ENCODE data around the gene LHX1.

LHX1 gene

DNA sequence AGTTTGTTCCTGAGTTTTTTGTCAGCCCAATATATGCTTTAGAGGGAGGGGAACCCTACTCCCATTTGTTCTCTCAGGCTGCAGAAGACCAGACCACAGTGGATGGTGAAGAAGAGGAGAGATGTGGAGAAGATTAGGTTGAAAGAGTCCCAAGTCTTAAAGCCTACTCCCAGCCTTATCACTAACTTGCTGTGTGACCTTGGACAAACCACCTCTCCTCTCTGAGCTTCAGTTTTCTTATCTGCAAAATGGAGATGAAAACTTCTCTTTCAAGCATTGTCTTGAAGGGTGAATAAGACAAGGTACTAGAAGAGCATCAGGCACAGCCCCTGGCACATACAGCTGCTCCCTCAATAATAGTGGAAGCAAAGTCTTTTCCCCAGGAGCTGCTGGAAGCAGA is 15.1 kb upstream of the LHX1 start:
- DNase-seq (ENCODE audit: low read depth): no peak

DNA sequence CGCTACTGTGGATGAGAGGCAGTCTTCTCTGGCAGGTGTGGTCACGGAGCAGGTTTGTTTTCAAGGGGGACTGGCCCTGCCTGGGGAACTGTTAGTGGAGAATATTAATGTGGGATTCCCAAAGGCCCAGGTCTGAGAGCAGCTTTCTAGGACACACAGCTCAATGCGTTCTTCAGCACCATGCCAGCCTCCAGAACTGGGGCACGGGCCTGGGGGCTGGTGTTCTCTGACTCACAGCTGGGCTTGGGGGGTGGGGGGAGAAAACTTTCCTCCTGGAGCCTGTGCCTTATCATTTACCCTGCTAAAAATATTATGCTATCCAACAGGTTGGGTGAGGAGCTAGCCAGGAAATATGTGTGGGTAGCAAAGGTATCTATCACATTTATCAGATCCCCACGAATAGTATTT is 13.5 kb upstream of the LHX1 start:
- DNase-seq (ENCODE audit: low read depth): no peak

DNA sequence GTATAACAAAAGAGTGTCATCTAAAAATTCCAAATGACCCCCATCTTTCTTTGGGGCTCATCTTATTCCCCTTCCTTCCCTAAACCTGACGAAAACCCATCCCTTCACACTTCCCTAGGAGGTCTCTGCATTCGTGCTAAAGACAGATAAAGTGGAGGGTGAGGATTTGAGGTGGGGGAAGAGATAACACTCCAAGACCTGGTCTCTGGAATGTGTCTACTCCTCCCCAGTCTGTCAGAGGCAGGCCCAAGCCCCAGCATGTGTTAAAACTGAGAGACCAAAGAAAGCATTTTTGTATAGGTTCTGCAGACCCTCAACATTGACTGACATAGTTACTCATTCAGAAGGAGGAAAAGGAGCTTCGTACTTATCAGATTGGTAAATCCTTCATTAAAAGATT is 11.0 kb upstream of the LHX1 start:
- no peak for DNase-seq (ENCODE audit: low read depth)

DNA sequence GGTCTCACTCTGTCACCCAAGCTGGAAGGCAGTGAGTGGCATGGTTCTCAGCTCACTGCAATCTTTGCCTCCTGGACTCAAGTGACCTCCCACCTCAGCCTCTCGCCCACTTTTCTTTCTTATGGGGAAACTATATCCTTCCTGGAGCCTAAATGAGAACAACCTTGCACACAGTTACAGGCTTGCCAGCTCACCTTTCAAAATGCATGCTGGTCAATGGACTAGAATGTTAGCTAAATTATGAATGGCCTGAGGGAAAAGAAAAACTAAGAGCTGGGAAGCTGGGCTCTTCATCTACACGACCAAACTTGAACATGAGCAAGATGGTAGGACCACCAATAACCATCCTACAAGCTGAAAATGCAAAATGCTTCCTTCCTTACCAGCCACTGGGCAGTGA is 10.6 kb upstream of the LHX1 start:
- DNase-seq (ENCODE audit: low read depth): no peak

DNA sequence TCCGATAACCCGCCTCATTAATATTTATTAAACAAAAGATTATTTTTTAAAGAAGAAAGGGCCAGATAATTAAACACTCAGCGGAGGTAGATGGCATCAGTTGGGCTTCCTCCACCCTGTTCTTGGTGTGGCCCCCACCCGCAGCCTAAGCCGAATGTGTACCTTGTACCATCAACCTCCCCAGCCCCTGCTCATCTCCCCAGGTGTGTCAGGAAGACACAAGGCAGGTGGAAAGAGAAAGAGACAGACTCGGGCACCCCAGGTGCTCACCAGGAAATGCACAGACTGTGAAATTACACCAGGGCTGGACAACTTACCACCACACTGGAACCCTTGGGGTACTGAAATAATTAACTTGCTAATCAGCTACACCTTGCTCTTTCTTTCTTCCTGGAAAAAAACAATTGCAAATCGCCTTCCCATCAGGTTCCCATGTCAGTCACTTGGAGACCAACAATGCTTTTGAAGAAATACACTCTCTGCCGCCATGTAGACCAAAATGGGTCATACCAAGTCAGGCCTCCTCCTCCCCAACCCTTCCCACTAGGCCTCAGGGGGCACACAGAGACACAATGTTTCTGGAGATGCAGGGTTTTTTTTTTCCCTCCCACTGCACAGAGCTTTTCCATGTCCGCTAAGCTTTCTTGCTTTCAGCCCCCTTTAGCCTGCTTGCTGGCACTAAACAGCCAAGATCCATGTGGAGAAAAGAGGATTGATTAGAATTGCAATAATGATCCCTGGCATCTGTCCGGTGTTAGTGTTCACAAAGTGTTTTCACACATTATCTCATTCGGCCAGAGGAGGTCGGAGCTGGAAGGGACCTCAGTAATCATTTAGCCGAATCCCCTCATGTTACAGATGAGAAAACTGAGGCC is 8.6 kb upstream of the LHX1 start:
- DNase-seq (ENCODE audit: low read depth): no peak

DNA sequence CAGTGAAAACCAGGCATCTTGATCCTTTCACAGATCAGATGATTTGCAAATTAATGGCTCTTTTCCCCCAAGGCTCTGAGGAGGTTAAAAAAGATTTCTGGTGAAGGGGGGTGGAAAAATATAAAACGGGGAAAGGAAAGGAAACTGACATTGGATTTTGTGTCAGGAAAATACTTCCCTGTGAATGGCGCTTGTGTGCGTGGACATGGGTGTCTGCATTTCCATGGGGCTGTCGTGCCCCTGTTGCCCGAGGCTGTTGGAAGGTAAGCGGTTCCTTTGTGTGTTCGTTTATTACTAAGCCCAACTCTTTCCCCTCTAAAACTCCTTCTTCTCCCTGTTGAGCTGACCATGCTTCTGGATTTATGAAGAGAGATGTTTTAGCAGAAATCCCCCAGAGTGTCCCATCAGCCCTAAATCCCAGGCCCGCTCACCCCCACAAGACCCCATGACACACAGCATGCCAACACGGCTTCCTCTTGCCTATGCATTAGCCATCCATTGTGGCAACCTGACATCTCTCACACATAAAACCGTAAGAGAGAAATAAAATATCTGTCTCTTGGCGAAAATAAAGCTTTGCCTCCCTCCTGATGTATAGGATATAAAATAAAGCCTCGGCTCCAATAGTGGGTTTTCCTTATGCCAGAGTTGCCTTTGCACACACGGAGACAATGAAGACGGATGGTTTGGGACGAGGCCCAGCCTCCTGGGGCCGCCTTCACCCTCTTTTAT is 7.3 kb upstream of the LHX1 start:
- no peak for DNase-seq (ENCODE audit: low read depth)

DNA sequence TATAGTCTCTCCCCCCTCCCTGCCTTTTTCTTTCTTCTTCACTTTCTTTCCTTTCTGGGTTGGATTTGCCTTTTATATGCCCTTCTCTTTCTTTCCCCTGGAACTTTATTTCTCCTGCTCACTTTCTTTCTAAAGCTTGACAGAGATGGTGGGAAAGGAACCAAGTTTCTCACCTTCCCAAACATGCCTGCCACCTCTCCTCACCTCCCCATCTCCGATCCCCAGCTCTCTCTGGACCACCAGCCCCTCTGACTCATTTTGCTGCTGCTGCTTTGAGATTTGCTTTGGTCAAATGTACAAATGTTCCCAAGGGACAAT is 6.7 kb upstream of the LHX1 start:
- no peak for DNase-seq (ENCODE audit: low read depth)

DNA sequence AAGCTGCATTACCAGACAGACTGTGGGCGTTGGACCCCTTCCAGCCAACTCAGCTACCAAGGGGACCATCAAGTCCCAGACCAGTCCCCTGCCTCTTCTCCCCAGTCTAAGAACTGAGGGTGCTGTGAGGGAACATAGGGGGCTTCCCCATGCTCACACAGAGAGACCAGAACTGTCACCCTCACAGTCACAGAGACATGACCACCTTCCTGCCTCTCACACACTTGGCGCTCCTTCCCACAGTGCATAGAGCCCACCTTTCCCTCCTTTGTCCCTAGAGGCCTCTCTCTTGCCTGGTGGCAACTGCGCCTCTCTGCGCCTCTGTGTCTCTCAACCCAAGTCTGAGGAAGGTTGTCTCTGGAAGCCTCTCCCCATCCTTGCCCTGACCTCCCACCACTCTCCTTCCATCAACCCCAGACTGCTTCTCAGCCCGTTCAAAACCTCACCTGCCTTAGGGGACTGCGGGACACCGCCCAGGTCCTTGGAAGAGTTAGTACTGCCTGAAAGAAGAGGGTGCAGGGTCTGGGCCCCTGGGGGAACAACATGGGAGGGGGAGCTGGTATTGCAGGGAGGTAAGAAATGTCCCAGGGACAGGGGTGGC is 6.1 kb upstream of the LHX1 start:
- DNase-seq (ENCODE audit: low read depth): no peak

DNA sequence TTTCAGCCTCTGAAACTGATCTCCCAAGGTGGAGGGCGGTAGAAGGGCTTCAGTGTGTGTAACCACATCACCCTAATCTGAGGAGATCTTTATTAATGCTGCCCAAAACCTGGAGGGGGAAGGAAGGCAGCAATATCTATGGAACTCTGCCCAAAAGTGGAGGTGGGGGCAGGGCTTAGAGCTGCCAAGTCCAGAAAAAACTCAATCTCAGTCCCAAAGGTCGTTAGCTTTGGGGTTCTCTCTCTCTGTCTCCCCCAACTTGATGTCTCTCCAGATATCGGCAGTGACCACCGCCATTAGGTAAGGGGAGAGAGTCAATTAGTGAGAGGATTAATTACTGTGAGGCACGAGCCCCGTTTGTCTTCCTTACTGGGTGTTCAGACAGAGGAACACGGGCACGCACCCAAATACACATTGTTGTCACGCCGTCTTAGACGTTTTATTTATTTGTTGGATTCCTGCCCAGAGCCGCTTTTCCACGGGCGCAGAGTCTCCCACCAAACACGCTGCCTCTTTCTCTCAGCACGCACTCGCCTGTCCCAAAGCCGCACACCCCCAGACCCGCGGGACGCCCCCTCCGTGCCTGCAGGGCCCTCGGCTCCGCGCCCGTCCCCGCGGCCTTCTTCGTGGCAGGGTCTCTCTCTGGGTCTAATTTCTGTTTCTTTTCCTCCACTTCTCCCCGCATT is 5.4 kb upstream of the LHX1 start:
- DNase-seq (ENCODE audit: low read depth): no peak

DNA sequence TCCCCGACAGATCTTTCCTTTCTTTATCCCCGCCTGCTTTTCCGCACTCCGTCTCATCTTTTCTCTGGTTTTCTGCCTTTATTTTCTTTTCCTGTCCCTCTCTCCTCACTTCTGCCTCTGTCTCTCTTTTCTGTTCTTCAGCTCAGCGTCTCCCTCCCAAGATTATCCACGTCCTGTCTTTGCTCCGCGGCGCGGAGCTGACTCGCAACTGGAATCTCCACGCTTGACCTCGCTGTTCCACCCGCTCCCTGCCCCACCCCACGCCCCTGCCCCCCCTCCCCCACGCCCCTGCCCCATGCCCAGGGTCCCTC is 4.9 kb upstream of the LHX1 start:
- no peak for DNase-seq (ENCODE audit: low read depth)

DNA sequence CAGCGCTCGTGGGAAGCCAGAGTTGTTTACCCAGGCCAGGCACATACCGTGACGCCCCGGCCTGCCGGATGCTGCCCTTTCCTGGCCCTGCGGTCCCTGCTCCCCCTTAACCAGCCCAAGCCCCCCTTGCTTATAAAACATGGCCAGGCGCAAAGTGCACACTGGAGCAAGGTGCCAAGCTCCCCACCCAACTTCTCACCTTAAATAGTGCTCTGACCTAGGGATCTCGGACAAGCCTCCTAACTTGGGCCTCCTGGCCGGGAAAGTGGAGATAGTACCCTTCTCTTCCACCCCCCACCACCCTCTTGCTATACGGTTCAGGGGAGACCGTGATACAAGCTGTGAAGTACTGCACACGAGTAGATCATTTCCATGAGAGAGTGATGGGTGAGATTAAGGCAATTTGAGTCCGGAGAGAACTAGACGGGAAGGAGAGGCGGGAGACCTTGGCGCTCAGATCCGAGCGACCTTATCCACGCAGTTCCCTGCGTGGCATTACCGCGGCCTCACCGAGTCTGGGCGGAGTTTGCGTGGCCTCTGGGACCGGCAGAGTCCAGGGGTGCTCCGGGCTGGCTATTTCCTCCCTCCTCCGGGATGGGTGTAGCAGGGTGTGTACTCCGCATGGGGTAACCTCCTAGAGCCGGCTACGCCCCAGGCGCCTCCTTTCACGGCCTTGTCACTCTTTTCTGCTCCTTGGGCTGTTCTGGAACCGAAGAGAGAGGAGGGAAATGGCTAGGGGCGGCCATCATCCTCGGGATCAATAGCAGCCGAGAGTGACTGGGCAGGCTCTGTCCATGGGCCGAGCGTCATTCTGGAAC is 4.4 kb upstream of the LHX1 start:
- DNase-seq (ENCODE audit: low read depth): no peak

DNA sequence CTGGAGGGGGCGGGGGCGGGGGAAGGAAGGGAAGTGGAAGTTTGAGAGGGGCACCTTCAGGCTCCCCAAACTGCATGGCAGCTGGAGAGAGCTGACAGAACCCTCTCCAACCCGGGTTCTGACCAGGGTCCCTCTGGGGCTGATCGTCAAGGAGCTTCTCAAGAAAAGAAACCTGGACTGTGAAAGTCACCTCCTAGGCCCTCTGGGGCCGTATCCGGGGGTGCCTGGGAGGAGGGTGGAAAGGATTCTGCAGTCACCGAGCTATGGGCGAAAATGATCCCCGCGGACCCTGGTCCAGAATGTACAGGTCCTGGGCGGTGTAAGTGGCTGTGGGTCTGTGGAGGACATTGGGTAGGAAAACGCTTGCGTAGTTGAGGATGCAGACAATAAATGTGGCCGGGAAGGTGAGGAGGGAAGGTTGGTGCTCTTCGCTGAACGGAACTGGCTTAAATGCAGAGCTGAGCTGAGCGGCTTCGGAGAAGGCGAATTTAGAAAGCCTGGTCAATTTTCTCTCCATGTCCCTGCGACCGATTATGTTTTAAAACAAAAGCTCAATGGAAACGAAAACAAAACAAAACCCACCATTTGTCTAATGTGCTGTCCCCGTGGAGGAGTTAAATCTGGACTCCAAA is 3.6 kb upstream of the LHX1 start:
- no peak for DNase-seq (ENCODE audit: low read depth)

DNA sequence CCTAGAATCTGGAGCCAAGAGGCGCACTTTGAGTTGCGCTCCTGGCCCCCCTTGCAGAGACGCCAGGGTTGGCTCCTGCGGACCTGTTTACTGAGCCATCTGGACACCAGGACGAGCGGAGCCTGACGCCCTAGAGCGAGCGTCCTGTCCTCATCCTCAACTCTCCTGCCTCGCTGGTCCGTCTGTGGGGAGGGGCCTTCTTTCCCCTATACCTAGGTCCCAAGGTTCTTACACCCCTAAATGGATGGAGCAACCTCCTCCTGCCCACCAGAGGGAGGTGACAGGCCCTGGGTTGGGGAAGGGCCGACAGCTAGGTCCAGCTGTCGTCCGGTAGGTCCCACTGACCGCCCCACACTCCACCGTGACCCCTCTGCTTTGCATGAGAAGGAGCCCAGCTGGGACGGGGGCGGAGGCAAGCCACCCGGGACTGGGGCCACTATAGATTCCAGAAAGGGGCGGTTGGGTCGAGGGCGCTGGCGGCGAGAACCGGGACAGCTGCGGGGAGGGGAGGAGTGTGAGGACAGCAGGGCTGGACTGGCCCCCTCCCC is 3.1 kb upstream of the LHX1 start:
- DNase-seq (ENCODE audit: low read depth): no peak

DNA sequence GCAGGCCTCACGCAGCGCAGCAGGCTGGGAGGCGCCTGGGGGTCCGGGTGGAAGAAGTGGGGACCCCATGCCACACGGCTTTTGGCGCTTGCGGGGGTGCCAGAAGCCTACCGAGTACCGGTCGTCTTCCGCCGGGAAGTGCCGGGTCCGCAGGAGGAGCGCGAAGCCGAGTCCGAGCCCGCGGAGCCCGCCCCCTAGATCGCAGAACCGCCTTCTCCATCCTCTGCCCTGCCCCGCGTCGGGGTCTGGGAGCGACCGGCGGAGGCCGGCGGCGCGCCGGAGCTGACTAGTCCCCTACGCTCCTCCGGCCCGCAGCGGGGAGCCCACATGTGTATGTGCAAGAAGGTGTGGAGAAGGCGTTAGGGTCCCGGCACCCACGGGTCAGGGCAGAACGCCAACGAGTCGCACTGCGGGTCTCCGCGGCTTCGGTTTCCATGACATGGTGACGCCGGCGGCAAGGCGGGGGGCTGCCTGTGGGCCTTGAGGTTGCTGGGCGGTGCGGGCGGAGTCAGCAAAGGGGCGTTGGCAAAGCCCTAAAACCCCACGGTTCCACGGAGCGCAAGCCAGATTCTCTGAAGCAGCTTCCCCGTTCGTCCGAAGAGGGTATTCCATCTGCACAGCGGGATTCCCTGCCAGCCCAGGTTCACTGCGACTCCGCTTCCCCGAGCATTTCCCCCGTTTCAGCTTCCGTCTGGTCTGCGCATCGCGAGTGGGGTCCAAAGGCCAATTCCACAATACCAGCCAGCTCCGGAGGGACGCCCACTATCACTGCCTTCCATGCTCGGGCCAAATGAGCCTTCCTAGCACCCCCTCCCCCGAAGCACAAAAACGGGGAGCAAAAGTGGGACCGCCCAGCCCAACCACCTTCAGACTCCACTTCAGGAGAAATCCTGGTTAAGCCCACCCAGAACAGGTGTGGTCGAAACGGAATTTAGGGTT is 2.3 kb upstream of the LHX1 start:
- no peak for DNase-seq (ENCODE audit: low read depth)

DNA sequence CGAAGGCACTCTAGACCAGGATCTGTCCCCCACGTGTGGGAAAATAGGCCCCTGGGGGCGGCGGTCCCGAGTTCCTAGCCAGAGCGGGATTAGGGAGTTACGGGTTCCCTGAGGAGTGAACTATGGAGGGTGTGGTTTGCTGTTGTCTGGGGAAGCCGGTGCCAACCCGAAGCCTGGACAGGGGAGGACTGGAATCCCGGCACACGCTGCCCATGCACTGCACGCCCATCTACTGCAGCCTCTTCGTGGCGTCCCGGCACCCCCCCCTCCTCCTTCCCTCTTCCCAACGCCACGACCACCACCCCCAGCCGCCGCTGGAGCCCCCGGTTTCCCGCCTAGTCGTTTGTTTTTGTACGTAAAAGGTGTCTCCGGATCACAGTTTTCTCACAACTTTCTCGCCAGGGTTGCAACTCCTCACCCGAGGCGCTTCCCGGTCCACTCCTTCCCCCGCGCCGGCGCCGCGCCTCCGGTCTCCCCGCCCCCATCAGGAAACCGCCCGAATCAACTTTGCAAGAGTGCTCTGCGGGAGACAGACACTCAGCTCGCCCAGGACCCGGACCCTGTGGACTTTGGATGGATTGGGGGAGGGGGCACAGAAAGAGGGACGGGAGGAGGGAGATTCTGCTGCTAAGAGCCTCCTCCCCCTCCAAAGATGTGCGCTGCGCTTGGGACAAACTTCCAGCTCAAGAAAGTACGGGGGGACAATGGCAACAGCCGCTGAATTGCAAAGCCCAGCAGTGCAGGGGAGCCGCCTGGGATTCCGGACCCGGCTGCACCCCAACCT is 1.4 kb upstream of the LHX1 start:
- DNase-seq (ENCODE audit: low read depth): no peak

DNA sequence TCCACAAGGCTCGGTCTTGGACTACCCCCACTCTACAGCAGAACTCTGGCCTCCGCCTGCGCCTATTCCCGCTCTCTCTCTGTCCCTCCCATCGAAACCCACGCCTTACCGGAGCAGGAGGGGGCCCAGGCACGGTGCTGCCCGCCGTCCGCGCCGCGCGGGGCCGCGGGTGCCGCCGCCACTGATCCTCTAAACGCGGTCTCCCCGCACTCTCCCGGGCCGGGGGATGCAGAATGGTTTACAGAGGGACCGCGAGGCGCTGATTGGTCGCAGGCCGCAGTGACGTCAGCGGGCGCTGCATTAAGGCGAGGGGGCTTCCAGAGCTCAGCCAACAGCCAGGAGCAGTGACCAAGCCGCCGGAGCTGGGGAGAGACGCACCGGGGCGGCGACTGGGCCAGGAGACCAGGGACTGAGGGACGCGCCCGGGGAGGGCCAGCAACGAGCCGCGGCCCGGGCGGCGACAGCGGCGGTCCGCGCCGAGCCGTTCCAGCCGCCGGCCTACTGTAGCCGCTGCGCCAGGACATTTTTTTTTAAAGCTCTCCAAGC is 747 bp upstream of the LHX1 start:
- DNase-seq (ENCODE audit: low read depth): no peak

DNA sequence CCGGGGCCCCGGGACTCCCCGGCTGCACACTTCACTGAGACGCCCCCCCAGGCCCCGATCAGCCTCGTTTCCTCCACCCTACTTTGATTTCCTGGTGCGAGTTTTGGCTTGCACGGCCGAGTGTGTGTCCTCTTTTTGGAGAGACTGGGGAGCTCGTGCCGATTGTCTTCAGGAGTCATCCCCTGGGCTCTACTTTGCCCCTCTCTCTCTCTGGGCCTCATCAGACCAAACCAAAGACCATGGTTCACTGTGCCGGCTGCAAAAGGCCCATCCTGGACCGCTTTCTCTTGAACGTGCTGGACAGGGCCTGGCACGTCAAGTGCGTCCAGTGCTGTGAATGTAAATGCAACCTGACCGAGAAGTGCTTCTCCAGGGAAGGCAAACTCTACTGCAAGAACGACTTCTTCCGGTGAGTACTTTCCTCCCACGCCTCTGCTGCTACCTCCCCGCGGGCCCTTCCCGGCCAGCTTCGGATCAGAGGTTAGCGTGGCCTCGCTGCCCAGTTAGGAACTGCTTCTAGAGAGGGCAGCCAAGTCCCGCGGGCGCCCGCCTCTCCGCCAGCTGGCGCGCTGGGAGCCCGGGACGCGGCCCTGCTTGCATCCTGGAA is 787 bp downstream of the LHX1 start:
- no peak for DNase-seq (ENCODE audit: low read depth)

DNA sequence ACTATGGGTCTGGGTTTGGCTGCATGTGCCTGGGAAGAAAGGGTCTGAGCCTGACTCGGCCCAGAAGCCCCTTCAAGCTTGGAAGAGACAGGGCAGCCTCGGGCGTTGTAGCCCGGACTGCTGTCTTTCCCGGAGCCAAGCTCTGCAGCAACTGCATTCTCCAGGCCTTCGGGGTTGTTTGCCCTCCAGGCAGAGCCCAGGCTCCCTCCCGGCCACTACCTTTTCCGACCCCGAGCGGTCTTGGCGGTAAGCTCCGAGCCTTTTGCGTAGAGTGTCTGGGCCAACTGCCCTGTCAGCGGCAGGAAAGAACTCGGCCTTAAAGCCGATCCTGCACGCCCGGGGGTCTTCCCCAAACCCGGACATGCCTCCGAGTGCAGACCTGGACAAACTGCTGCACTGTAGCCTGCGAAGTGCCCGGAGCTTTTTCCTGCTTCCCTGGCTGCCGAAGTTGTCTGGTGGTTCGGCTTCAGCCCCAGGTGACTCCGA is 1.3 kb downstream of the LHX1 start:
- DNase-seq (ENCODE audit: low read depth): no peak
